ENCODE results near the gene ABHD17C.

ABHD17C gene

DNA sequence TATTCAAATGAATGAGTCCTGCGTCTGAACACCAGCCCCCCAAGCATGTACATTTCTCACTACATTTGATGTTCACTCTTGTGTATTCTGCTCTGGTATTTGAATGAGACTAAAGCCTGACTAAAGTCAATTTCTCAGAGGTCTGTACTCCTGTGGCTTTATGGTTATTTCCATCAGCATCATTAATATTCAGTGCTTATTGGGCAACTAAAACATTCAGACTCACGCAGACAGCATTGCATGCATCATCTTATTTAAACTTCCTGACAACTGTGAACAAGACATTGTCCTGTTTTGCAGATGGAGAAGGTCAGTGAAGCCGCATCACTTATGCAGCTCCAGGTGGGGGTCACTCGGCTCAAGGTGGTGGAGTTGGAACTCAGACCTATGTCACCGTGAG lies 95.1 kb downstream of the ABHD17C start:
- no peak for DNase-seq

DNA sequence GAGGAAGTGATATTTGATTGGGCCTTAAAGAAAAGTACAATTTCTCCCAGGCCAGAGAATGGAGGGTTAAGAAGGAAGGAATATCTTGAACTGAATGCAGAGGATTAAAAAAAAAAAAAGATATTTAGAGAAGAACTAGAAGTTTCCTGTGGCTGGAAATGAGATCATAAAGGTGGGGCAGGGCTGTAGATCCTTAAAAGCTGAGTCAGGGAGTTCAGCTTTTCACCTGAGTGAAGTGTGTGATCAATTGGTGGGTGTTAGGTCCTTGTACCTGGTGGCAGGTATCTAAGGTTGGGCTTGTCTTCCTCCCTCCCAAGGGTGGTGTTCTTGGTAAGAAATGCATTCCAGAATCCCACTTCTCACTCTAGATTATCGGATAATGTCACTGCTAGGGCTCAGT lies 95.9 kb downstream of the ABHD17C start:
- DNase-seq = no peak

DNA sequence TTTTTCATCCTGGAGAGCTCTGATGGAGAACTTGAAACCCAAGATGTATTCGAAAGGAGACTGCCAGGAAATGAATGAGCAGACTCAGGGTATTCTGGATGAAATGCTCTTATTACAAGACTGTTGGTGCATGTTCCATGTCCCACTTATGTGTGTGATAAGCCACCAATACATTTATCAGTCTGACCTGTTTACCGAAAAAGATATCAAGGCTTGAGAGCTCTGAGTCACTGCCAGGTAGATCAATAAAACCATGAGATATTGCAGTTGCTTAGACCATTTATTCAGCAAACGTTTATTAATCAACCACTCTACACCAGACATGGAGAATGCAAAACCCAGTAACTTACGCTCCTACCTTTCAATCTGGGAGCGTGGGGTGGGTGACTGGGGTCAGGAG lies 101.3 kb downstream of the ABHD17C start:
- no peak for DNase-seq

DNA sequence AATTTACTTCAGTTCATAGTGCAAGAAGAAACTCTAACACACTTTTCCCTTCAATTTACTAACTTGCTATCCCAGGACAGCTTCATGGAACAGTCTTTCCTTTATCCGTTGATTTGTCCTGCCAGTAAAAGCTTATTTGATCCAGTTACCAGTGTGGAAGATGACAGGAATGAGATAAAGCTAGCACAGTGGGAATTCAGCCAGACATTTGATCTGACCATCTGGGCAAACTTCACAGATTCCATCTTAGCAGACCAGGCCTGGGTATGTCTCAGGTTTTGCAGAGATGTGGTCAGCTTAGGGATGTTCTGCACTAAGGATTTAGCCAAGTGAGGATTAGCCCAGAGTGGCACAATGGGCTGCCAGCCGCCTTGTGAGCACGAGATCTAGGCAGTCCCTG lies 103.8 kb downstream of the ABHD17C start:
- no peak for DNase-seq

DNA sequence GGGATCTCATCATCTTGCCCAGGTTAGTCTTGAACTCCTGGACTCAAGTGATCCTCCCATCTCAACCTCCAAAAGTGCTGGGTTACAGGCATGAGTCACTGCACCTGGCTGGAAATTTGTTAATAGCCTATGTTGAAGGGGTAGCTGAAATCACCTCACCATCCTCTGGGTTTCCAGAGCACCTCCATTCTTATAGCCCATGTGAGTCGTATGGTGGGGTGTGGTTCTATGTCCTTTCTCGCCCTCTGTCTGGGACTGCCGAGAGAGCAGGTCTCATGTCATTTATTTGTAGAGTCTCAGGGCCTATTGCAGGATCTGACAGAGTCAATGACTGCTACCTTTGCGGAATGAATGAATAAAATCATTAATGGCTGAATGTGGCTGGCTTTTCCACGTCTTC lies 105.0 kb downstream of the ABHD17C start:
- DNase-seq = no peak

DNA sequence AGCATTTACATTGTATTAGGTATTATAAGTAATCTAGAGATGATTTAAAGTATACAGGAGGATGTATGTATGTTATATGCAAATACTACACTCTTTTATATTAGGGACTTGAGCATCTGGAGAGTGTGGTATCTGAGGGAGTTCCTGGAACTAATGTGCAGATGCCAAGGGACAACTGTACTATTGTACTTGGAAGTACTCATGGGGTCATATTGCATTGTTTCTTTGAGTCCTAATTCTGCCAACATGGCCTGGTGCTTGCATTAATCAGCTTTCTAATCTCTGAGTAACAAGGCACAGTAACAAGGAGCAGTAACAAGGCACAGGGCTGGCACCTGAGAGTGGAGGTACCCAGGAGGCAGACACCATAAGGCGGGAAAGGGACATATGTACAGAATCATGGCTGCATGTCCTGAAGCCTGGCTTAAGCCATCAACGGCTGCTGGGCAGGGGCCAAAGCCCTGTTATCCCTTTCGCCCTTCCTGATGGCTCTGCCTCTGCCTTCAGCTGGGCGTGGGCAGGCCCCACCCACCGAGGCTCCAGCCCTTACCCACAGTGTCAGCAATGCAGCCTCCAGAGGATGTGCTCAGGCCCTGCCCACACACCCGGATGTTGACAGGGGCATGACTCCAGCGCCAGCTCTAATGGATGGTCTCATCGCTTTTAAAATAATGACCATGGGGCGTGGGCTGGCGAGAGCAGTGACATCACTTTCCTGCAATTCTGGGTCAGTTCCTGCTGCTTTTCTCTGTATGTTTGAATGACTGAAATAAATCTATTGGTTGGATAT lies 107.0 kb downstream of the ABHD17C start:
- DNase-seq = no peak

DNA sequence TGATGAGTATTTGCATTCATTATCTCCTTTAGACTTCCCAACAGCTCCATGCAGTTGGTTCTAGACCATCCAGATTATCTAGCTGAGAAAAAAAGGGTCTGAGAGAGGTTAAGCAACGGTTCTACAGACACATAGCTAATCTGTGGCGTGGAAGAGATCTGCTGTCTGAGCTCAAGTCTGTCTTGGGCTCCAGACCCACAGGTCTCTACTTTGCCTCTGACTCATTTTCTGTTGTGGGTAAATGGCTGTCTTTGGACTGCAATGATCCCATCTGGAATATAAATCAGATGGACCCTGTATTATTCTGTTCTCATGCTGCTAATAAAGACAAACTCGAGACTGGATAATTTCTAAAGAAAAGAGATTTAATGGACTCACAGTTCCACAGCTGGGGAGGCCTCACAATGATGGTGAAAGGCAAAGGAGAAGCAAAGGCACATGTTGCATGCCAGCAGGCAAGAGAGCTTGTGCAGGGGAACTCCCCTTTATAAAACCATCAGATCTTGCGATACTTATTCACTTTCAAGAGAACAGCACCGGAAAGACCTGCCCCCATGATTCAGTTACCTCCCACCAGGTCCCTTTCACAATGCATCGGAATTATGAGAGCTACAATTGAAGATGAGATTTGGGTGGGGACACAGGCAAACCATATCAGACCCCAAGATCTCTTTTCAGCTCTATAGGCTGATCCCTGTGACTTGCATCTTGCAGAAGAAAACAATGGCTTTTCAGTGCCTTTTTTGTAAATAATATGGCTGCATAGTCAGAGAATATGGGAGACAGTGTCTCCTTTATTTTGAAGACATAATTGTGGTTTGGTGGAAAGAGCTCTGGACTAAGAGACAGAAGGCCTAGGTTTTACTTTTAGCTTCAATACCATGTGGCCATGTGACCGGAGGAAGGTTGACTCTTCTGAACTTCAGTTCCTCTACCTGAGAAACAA lies 108.7 kb downstream of the ABHD17C start:
- no peak for DNase-seq

DNA sequence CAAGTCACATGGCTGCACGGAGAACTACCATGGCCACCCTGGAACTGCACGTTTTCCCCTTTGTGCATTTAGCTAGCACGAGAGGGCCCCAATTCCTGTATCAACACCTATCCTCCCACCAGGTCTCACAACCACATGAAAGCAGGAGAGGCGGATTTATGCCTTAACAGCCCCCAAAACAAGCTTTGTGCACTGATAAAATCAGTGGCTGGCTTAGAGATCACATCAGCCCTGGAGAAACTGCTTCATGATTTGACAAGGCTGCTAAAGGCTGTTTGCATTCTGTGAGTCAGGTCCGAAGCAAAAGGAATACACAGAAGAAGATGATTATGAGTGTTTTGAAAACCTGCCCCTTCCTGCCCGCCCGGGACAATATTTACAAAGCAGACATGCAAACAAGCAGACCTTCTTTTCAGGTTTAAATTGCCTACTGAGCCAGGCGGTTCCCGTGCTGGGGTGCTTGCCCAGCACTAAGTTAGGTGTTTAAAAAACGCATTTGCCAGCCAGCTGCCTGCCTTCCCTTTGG lies 109.9 kb downstream of the ABHD17C start:
- DNase-seq = no peak
